T-helper 2 cell (primary cell): ENCODE measurements around the gene DSC1.

ENCODE experiments used
- DNase-seq, 5 experiments: peaks; one replicate each; pipeline versions ENCODE4 v3.0.0 to v3.0.0-alpha.2; 2012 to 2022

The DSC1 gene

DNA sequence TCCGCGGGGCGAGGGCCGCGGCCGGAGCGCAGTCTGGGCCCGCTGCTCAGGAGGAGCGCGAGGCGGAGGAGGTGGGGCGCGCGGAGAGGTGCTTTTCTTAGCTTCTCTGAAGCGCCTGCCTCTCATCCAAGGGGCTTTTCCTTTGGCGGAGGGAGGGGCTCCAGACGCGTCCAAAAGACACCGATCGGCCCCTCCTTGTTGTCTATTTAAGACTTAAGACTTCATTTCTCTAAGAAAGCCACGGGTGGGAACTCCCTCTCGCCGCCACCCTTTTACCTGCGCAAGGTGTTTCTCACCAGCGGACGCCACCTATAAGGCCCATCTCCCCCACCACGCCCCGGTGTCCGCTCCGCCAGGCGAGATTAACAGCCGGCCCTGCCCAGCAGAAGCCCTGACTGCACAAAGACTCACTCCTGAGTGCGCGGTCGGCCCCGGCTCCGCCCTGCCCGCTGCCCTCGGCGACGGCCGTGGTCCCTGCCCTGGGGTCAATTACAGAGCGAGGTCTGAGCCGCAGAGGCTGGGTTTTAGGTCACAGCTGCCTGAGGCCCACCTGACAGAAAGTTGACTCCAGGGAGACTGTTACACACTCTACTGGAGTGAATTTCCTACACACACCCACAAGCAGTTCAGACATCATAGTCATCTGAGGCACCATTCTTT is 60.5 kb downstream of the DSC1 start, which contains the start of gene DSC2:
TSS of gene DSC2 (minus strand) at position 397 of the 660 bp plus-strand sequence. CDS start 450 bp downstream, outside the sequence.
- DNase-seq = no peak

- no peak for DNase-seq
Measured at GRCh38 chr18:31101183-31102024, 61.3 kb downstream of the DSC1 start.

- no peak for DNase-seq
Measured at GRCh38 chr18:31100436-31101182, 62.0 kb downstream of the DSC1 start.

DNA sequence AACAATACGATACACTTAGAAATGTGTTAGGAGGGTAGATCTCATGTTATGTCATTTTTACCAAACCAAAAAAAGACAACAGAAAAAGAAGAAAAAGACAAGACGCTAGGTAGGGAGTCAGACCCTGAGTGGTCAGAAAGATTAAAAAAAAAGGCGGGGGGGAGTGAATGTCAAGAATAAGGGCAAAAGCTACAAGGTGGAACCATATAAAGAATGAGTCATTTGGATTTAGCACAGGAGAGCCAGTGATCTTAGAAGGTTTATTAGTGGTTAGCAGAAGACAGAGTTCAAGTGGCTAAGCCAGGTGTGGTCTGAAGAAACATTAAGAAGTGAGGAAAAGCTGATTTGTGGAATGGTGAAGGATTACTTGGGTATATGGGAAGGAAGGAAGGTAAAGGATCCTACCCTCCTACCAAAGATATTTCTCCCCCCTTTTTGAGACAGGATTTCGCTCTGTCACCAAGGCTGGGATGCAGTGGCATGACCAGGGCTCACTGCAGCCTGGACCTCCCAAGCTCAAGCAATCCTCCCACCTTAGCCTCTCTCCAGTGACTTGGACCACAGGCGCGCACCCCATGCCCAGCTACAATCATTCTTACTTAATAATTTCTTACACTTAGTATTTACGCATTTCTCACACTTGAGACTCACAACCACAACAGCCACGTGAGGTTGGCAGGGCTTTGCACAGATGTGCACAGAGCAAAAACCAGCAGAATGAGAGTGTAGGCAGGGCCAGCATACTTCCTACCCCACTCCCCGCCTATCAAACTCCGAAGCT is 63.0 kb downstream of the DSC1 start:
- no peak for DNase-seq

DNA sequence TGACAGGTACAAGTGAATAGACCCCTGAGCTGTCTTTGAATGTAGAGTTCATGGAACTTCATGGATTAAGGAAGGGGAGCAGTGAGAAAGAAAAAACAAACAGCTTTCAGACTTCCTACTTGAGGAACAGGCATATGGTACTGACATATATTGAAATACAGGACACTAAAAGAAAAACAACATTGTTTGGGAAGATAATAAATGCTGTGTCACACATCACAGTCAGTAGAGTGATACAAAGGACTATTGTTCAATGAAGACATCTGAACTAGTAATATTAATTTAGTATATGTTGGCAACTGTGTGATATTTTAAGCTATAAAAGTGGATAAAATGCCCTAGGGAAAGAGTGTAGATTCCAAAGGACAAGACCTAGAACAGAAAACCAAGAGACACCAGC is 63.8 kb downstream of the DSC1 start:
- no peak for DNase-seq

DNA sequence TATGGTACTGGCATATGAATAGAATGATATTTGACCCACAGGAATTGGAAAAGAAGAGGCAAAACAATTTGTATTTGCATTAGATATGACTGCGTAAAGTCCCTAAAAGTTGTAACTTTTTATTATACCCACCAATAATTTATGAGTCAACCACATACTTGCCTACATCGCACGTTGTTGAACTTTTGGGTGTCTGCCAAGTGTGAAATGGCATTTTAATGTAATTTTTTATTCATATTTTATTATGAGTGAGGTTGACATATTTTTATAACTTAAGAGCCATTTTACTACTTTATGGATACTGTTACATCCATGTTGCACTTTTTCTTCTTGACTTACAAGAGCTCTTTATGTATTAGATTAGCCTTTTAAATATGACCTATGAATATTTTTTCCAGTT is 65.0 kb downstream of the DSC1 start:
- DNase-seq = no peak

DNA sequence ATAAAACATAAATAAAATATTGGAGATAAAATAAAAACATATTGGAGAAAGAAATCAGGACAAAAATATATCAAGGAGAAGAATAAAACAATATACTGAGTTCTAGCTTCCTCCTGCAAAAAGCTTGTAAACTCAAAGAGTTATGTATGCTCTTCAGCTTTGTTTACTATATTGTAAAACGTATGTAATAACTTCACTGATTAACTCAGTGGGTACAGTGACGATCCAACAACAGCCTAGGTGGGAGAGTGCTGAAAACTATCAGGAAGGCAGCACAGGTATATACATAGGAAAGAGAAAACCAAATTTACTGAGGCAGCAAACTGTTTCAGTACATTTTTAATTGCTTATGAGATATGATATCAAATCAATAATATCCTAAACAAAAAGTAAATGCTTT is 68.8 kb downstream of the DSC1 start:
- DNase-seq = no peak

- DNase-seq = no peak
Measured at GRCh38 chr18:31093294-31093693, 69.4 kb downstream of the DSC1 start.

DNA sequence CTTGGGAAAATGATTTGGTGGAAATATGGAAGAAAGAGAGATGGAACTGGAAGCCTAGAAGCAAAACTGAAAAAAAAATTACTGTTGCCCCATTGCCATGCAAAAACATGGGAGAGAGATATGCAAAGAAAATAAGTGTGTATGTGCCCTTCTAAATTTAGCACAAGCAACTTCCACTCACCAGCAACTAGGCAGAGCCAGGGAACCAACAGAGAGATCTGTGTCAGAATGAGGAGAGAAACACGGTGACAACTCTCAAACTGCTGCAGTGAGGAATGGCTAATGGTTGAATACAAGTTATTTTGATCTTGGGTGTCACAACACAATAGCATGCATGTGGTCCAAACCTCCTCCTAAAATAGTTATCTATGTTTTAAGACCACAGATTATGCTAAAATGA is 71.3 kb downstream of the DSC1 start:
- no peak for DNase-seq

DNA sequence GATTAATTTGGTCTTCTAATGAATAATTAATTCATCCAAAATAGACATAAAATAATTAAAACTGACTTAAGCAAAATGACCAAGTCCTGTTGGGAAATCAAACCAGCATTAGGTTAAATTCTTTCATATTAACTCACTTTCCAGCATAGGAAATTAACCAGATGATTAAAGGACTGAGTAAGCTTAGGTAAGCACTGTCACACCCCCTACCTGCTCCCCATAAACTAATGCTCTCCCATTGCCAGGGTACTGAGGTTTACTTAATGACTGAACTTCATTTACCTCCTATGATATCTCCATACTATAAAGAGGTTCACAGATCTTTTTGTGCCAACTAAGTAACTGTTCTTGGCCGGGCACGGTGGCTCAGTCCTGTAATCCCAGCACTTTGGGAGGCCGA is 74.1 kb downstream of the DSC1 start:
- no peak for DNase-seq

DNA sequence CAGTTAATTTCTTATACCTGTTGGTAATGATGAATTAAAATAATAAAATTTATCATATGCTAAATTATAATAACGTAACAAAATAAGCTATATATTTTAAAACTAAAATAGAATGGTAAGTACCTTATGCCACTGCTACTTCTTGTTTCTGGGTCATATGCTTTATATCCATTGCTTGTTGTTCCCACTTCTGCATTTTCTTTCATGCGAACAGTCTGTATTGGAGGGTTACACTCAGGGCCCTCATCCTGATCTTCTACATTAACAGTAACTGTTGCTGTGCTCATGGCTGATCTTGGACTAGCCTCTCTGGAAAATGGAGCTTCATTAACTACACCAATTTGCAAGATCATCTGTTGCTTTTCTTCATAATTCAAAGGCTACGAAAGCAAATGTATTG is 82.7 kb downstream of the DSC1 start:
- no peak for DNase-seq
